T-helper 2 cell (primary cell): ENCODE data around the gene WIF1.
A peak's percentile ranks its signal among the peaks of the same experiment; 100 is the strongest.

Experiments
- DNase-seq, 5 experiments: peaks; one replicate each; pipeline versions ENCODE4 v3.0.0 to v3.0.0-alpha.2; 2012 to 2022

Gene WIF1

DNA sequence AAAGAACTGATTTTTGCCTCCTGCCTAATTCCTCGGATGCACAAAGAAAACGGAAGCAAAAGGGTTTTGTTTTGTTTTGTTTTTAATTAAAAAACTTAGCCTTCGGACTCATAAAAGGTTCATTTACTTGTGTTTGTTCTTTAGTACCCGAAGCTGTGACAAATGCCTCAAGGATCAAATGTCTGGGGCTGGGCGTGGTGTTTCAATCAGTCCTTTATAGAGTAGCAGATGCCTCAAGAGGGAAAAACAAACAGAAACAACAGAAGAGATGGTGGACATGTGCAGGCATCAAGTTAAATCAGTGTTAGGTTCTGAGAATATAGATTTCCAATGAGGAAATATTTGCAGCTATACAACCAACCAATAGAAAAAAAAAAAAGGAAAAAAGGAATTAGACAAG, 1.6 kb upstream of the WIF1 start:
- DNase-seq, result no peak

DNA sequence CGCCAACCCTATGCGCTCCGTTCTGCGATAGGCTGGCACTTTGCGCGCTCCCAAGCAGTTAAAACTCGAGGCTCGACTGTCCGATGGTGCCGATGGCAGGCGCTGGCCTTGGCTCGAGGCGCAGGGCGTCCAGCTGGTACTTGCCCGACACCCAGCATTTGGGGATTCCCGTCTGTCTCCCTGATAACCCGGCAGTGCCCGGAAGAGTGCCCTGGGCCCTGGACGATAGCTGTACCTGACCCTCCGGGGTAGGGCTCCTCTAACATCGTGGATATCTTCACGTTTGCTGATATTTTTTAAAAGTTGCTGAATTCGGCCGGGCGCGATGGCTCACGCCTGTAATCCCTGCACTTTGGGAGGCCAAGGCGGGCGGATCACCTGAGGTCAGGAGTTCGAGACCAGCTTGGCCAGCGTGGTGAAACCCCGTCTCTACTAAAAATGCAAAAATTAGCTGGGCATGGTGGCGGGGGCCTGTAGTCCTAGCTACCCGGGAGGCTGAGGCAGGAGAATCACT, 908 bp upstream of the WIF1 start:
- no peak for DNase-seq

DNA sequence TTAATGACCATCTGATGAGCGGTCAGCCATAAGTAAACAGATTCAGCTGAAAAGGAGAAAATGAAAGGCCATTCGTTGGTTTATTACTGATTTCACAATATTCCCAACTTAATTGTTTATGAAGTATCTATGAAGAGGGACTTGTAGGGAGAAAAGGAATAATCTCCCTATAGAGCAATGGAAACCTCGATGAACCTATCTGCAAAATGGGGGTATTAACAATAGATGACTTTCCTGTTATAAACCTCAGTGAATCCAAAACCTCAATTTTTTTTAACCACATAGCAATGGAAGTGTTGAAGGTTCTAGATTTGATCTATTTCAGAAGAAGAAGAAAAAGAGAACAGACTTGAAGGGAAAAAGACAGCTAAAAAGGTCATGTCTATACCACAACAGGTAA, 2.0 kb downstream of the WIF1 start:
- no peak for DNase-seq

DNA sequence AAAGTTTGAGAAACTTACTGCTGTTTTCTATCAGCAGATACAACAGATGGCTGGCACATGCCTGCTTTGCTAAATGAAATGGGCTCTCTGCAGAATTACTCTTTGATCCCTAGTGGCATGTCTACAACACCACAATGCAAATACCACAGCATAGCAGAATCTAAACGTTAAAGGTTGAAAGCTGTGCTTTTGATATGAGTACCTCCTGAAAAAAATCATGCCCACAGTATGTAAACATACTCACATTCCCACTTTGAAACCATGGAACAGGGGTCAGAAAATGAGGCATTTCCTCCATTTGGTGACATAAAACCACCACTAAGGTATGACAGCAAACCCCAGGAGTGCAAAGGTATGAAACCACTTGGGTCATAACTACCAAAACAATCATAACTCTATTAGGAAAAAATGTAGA, 7.5 kb downstream of the WIF1 start:
- DNase-seq, result no peak

DNA sequence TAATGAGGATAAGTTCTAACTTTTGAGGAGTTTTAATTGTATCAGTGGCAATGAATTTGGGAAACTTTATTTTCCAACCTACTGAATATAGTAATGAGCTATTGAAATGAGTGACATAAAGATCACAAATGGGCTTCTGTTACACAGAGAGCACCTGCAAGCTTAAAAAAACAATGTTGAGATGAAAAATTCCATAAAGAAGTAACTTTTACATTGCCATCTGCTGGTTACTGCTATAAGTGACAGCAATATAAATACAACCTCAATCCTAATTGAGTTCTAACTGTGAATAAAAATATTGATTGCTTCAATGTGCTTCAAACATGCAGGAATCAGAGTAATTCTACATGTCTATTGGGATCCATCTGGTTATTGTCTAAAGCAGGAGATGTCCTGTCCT, 14.2 kb downstream of the WIF1 start:
- no peak for DNase-seq

DNA sequence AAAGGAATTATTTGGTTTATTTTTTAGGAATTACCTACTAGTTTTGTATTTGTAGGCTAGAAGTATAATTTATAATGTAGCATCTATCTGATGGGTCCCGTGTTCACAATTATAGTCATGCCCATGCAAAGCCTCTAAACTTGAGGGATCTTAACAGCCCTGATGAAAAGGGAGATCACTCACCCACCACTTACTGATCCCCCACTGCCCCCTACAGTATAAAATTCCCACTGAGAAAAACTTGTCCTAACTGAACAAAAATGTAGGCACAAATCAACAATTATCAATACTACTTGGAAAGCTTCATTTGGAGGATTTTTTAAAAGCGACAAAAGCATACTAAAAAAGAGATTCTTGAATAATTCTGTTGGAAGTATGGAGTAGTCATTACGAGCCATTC, 21.0 kb downstream of the WIF1 start:
- no peak for DNase-seq

DNA sequence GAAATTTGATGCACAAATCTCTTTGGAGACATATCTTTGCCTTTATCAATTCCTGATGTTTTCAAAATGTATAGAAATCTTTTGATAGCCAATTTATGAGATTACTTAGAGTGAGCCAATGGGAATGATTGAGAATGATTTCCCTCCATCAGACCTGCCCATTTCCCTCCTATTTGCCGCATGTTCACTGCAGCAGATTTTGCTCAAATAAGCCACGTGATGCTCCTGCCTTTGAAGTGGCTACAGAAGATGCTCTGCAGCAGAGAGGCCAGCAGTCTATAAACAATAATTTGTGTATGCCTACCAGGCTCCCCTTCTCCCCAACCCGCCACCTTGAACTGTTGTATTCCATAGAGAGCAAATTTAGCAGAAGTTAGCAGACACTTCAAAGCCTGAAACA, 21.9 kb downstream of the WIF1 start:
- no peak for DNase-seq

DNA sequence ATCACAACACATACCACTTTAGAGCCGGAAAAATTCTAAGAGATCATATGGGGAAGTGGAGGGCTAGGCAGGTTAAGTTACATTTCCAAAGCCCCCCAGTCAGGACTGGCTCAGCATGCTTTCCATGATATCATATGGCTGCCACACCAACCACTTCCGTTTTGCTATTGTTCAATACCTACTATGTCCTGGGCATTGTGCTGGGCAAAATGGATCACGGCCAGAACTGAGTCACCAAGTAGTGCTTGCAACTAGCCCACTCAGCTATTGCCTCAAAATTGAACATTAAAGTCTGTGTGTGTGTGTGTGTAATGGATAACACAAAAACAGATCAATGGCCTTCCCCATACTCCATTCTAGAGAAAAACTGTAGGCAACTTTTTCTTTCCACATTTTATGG, 22.7 kb downstream of the WIF1 start:
- DNase-seq, result no peak

DNA sequence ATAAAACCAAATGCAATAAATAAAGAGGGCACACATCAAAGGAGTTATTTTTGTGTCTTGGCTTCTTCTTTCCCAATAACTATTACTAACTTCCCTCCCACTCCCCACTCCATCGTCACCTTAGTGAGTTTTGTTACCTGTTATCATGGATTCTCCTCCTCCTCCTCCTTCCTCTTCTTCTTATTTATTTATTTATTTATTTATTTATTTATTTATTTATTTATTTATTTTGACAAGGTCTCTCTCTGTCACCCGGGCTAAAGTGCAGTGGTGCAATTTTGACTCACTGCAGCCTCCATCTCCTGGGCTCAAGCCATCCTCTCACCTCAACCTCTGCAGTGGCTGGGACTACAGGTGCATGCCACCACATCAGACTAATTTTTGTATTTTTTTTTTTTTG, 26.4 kb downstream of the WIF1 start:
- no peak for DNase-seq

DNA sequence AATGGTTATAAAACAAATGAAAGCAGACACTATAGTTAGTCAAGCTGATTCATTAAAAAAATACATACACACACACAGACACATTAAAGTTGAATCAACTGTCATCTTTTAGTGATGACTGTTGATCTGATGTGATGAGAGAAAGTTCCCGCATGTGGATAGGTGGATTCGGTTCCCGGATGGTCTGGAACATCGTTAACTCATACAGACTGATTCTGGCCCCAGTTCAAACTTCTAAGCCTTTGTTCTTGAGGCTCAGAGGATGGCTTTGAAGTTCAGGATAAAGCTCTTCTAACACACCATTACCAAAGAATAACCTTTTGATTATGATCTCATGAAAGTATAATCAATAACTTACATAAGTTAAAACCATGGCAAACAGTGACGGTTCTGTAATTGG, 27.5 kb downstream of the WIF1 start:
- DNase-seq, result no peak

DNA sequence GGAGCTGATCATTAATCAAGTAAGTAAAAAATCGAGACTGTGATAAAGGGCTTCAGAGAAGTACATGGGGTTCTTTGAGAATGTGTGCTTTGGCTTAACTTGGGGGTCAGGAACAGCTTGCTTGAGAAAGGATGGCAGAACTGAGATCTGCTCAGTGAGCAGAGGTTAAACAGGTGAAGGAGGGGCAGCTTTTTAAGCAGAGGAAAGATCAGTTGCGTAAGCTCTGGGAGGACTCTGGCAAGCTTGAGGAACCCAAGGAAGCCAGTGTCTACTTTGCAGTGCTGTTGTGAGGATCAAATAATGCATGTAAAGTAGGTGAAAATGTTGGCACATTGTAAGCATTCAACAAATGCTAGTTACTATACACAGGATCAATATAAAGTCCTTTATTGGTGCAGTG, 30.6 kb downstream of the WIF1 start:
- no peak for DNase-seq

DNA sequence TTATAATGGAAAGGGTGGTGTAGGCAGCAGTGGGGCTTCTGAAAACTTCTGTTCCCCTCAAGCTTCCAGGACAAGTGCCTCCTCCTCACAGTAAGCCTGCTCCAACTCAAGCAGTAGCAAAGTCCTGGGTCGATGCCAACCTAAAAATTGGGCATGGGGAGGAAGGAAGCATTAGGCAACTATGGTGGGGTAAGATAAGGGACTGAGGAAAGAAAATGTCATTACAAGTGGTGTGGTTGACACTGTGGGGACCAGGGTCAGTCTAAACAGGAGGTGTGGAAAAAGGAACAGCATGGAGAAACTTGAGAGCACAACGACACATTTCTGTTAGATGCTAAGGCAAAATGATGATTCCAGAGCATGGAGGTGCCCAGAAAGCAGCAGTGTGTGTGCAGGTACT, 34.9 kb downstream of the WIF1 start:
- DNase-seq, result no peak

DNA sequence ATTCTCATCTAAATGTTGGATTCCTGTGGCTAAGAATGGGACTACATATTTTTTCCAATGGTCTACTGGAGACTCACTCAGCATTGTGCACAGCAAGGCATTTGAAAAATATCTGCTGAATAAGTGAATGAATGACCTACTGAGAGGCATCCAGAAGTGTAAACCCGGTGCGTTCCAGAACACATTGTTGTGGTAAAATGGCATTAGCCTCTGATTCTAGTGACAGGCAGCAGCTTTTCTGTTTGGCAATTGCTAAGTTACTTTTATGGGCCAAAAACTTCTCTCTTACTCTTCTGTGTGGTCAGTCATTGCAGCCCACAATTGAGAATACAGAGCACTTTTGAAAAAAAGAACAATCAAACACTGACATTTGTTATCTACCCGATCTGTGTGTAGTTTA, 36.5 kb downstream of the WIF1 start:
- DNase-seq, result no peak

DNA sequence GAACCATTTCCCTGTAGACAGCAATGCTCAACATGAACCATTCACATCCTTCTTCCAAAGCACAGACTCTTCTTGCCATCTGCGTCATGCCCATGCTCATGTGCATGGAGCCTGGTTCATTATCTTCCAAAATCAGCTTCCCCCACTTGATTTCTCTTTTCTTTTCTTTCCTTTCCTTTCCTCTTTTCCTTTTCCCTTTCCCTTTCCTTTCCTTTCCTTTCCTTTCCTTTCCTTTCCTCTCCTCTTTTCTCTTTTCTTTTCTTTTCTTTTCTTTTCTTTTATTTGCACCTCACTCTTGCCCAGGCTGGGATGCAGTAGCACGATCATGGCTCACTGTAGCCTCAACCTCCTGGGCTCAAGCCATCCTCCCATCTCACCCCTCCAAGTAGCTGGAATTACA, 37.5 kb downstream of the WIF1 start:
- DNase-seq, result no peak

DNA sequence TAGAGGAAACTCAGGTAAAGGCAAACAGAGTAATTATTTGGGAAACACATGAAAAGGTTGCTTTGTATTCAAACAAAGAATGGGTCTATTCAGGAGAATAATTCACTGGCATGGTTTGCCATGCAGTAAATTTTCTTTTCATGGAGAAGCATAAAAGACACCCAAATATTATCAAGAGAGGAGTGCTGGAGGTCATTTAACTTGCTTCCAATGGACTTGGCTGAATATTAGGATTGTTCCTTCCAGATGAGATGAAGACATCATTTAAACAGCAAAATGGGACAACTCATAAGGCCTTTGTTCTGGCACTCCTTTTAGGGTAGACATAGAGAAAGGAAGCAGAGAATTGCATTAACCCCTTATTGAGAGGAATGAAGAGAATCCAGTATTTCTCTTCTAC, 38.7 kb downstream of the WIF1 start:
- DNase-seq, result no peak

DNA sequence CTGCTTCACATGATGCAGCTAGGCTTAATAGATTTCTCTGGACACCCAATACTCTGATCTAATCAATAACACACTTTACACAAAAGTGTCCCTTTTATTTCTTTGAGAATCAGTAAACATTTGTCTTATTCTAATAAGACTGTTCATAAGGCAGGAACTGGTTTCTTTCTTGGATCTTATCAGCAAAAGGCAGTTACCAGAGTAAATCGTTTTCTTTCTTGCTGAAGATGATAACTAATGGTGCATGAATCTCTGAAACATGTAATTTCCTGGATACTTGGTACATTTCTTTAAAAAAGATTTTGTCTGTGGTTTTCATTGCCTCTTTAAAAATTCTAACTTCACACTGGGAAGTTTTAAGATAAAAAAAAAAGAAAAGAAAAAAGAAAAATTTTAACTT, 39.6 kb downstream of the WIF1 start:
- DNase-seq, result no peak

DNA sequence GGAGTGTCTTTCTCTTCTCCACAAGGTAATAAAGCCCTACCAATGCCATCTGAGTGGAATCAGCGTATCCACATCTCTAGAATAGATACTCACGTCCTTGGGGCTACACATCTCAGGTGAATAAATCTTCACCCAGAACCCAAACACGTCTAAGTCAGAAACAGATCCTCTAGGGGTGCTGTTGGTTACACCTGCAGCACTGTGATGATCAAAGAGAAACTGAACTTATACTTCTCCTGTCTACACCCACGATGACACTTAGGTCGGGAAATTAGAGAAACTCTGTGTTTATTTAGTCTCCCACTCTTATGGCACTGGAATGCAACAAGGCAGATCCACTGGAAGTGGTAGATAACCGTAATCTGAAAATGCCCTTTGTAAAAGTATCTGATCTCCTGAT, 46.2 kb downstream of the WIF1 start:
- peak in 1 of 5 experiments; percentile 6 for DNase-seq

DNA sequence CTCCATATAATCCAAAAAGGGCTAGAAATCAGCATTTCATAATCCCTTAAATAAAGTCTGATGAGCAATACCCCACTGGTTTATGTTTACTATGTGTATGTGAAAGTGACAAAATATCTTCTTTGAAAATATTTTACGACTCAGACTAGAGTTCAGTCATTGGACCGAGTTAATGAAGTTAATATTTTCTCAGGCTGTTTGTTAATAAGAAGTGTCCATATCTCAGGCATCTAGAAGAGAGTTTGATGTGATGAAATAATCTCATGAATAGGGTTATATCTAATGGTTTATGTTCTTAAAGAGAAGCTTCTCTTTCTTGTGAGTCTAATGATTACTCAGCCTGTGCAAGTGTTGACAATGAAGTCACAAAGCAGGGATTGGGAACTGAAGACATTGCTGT, 51.8 kb downstream of the WIF1 start:
- DNase-seq, result no peak

DNA sequence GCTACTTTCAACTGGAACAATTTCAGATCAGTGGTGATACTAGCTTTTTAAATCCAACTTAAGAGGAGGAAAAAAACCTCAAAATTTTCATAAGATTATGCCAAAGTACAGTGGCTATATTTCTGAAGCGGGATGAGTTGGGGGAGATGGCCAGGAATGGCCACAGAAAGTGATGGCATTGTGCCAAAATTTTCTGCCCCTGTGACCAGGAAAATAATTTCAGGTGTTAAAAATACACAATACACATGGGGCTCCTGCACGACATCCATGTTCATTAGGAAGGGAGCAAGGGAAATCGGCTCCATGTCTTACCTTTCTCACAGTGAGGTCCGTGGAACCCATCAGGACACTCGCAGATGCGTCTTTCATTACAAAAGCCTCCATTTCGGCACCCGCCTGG, 53.7 kb downstream of the WIF1 start:
- no peak for DNase-seq

DNA sequence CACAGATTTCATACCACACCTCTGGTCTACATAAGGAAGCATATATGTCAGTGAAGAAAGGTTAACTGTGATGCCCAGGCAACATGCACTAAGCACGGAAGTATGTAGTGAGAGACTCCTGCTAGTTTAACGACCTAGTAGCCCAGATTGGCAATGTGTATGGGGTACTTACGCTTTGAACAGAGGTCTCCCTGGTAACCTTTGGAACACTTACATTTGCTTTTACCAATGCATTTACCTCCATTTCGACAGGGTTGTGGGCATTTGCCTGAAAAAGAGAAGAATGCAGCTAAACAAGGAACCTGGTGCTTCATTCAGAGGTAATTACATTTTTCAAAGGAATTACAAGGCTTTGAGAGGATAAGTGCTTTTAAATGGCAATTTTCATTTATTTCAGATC, 65.2 kb downstream of the WIF1 start:
- no peak for DNase-seq

DNA sequence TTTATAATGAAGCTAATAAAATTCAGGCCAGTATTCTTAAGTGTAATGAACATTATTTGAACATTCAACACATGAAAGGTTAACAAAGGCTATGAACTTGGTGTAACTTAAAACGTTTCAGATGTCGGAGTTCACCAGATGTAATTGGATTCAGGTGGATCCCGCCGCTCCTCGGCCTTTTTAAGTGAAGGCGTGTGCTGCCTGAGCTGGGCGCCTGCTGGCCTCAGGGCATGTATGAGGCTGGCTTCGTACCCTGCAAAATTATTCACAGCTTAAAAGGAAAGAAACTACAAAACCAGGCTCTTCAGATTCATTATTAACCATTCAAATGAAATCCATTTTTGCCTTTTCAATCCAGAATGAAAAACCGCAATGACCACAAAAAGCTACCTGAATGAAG, 69.9 kb downstream of the WIF1 start:
- no peak for DNase-seq

DNA sequence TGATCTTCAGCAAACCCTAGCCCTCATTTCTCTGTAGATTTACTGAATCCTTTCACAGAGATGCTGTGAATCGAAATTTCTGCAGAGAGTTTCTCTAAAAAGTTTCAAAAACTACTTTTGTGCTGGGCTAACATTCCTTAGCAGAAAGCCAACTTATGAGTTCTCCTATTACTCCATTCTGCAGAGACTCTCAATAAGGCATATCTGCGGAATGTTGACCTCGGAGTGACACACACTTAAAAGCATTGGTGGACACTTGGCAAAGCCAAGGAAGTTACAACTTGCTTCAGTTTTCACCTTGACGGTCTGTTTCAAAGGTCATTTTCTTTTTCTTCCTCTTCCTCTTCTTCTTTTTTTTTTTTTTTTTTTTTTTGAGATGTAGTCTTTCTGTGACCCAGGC, 75.8 kb downstream of the WIF1 start:
- no peak for DNase-seq

DNA sequence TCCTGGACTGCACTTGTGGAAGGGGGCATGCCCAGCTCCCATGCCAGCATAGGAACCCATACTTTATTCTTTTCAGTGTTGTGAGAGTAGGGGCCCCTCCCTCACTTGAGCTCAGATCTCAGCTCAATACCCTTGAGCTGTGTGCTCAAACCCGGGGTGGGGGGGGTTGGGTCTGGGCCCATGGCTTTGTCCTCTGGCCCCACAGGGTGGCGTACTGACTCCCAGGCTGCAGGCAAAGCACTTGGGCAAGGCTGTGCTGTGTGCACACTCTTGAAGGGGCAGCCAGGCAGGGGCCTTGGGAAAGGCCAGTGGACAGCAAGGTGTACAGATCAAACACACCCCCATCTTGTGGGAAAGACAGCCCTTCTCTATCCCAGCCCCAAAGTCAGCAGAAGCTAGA, 81.8 kb downstream of the WIF1 start:
- no peak for DNase-seq

DNA sequence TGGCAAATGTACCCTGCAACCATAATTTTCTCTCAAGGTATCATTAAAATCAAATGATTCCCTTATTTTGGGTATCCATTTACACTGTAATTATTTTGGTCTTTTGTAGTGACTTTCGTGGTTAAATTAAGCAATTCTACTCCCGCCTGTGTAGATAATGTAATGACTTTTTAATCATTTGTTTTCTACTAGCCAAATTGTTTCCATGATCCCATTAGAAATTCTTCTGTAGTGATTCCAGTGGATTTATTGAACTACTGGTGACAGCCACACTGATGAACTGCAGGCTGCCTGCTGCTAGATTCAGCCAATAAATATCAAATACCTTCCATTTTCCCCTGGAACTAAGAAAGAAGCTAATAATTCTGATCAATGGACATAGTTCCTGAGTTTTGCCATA, 96.0 kb downstream of the WIF1 start:
- no peak for DNase-seq

DNA sequence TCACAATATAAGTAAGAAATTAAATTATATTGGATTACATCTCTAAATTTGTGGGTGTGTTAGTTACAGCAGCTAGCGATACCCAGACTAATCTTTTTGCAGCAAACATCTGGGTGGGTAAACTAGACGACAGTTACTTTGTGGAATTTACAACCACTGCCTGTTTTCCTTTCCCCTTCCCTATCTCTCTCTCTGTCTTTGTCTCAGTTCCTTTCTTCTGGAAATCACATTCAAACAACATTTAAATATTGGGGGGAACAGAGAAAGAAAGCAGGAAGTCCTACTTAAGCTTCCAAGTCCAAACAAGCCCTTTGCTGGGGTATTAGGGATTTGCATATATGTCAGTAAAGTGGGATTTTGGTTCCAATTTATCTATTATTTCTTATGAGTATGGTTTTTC, 97.6 kb downstream of the WIF1 start:
- no peak for DNase-seq

DNA sequence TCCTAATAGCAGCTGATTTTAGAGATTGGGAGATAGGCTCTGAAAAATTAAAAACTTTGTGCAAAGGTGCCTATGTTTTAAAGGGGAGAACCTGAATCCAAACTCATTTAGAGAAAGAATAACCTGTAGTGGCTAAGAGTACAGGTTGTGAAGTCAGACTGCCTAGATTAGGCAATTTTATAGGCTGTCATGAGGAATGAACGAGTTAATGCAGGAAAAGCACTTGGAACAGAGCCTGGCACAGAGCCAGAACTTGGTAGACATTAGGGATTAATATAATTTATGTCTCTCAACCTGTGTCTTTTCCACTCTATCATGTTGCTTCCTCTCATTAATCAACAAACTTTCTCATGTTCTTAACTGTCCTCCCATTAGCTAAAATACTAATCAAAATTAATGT, 98.1 kb downstream of the WIF1 start:
- DNase-seq, result no peak
